Activated effector memory CD4-positive, alpha-beta T cell treated with Interleukin-2 at 50 U/mL for 16 hours (primary cell): ENCODE data around the gene MYBBP1A.

Source experiments
- DNase-seq: peaks from one replicate; pipeline ENCODE4 v3.0.0-alpha.2; 2020

The MYBBP1A gene

GRCh38 chr17:4565209-4566141, 10.3 kb upstream of the MYBBP1A start:
- peak; percentile 19 for DNase-seq

GRCh38 chr17:4562015-4562969, 7.1 kb upstream of the MYBBP1A start:
- DNase-seq: no peak

- DNase-seq: no peak
Measured at GRCh38 chr17:4560837-4561256, 5.7 kb upstream of the MYBBP1A start.

- DNase-seq: no peak
Measured at GRCh38 chr17:4560421-4560820, 5.2 kb upstream of the MYBBP1A start, which contains the start of gene GGT6. GGT6 (minus strand) TSS chr17:4560577; CDS start chr17:4560521, 56 bp downstream.

GRCh38 chr17:4559966-4560365, 4.8 kb upstream of the MYBBP1A start:
- DNase-seq: no peak

GRCh38 chr17:4559139-4559791, 4.1 kb upstream of the MYBBP1A start:
- DNase-seq: no peak

GRCh38 chr17:4558347-4558971, 3.3 kb upstream of the MYBBP1A start:
- DNase-seq: no peak

- DNase-seq: no peak
Measured at GRCh38 chr17:4557626-4558346, 2.6 kb upstream of the MYBBP1A start.

GRCh38 chr17:4556996-4557395, 1.8 kb upstream of the MYBBP1A start:
- DNase-seq: no peak

GRCh38 chr17:4555873-4556759, 932 bp upstream of the MYBBP1A start:
- DNase-seq: no peak

- no peak for DNase-seq
Measured at GRCh38 chr17:4554441-4554996, 665 bp downstream of the MYBBP1A start.

- DNase-seq: no peak
Measured at GRCh38 chr17:4553669-4554068, 1.5 kb downstream of the MYBBP1A start.

- DNase-seq: no peak
Measured at GRCh38 chr17:4551796-4552525, 3.2 kb downstream of the MYBBP1A start.

GRCh38 chr17:4551141-4551540, 4.0 kb downstream of the MYBBP1A start:
- no peak for DNase-seq

- DNase-seq: no peak
Measured at GRCh38 chr17:4550534-4551039, 4.6 kb downstream of the MYBBP1A start.

GRCh38 chr17:4549781-4550533, 5.2 kb downstream of the MYBBP1A start:
- DNase-seq: no peak

GRCh38 chr17:4548721-4549531, 6.3 kb downstream of the MYBBP1A start:
- DNase-seq: no peak

- no peak for DNase-seq
Measured at GRCh38 chr17:4548061-4548461, 7.1 kb downstream of the MYBBP1A start.
